NCI-H526 treated with DMSO at 0.1 percent for 48 hours (cell line): Measurements from ENCODE around the gene DRC7.
"Not testable (repeated sequence)": the region's sequence is repeated elsewhere in the genome, so short reads cannot be mapped to it uniquely, and the experiment has no call there.

Experiments
- DNase-seq: peaks from one replicate; lab custom pipeline; 2025; lab: John Stamatoyannopoulos, UW

Gene DRC7

GRCh38 chr16:57734925-57735754 is 40.5 kb downstream of the DRC7 start:
- peak; percentile 96 for DNase-seq

- DNase-seq: no peak
These were observed 41.3 kb downstream of the DRC7 start, which contains the start of gene KATNB1 for GRCh38 chr16:57735755-57736418. KATNB1 (plus strand) TSS chr16:57735770; CDS start chr16:57737244, 1,474 bp downstream.

- no peak for DNase-seq
These were observed 42.1 kb downstream of the DRC7 start for GRCh38 chr16:57736419-57737351.

GRCh38 chr16:57738844-57739243 is 44.2 kb downstream of the DRC7 start:
- no peak for DNase-seq

- DNase-seq: no peak
These were observed 45.3 kb downstream of the DRC7 start for GRCh38 chr16:57739756-57740422.

- no peak for DNase-seq
These were observed 45.9 kb downstream of the DRC7 start for GRCh38 chr16:57740423-57741071.

GRCh38 chr16:57741660-57742191 is 47.1 kb downstream of the DRC7 start:
- DNase-seq: no peak

GRCh38 chr16:57742543-57742942 is 47.9 kb downstream of the DRC7 start:
- DNase-seq: peak; percentile 4

- DNase-seq: no peak
These were observed 48.9 kb downstream of the DRC7 start for GRCh38 chr16:57743458-57743857.

GRCh38 chr16:57743886-57744641 is 49.5 kb downstream of the DRC7 start:
- no peak for DNase-seq

GRCh38 chr16:57744642-57744903 is 50.0 kb downstream of the DRC7 start:
- DNase-seq: no peak

GRCh38 chr16:57745768-57746167 is 51.2 kb downstream of the DRC7 start:
- DNase-seq: no peak

GRCh38 chr16:57746316-57746715 is 51.7 kb downstream of the DRC7 start:
- DNase-seq: not testable (repeated sequence)

GRCh38 chr16:57747091-57747490 is 52.5 kb downstream of the DRC7 start:
- DNase-seq: no peak

- DNase-seq: no peak
These were observed 52.9 kb downstream of the DRC7 start for GRCh38 chr16:57747496-57747895.

- DNase-seq: no peak
These were observed 53.4 kb downstream of the DRC7 start for GRCh38 chr16:57747996-57748395.

- no peak for DNase-seq
These were observed 54.0 kb downstream of the DRC7 start for GRCh38 chr16:57748596-57748995.

GRCh38 chr16:57749101-57749692 is 54.6 kb downstream of the DRC7 start:
- DNase-seq: no peak

GRCh38 chr16:57749856-57750452 is 55.3 kb downstream of the DRC7 start:
- DNase-seq: no peak
